BE2C (cell line): ENCODE measurements around the gene PSMC2.

Experiments used
- DNase-seq: peaks from one replicate; pipeline ENCODE4 v3.0.0-alpha.2; 2020
- H3K27me3 ChIP-seq: fragments of 250-450 bp; sonication (Bioruptor Pico); 2 replicates; pipeline ENCODE4 v1.5.1; 2020; ENCODE audit warnings: mild to moderate bottlenecking
- H3K36me3 ChIP-seq: fragments of 250-450 bp; sonication (Bioruptor Pico); 2 replicates; pipeline ENCODE4 v1.5.1; 2020; ENCODE audit warnings: mild to moderate bottlenecking
- H3K4me1 ChIP-seq: fragments of 250-450 bp; sonication (Bioruptor Pico); 2 replicates; pipeline ENCODE4 v1.5.1; 2020
- H3K4me3 ChIP-seq: 2 replicates; pipeline ENCODE4 v1.5.1; 2011; ENCODE audit warnings: low read depth, low read length
- H3K9me3 ChIP-seq: fragments of 250-450 bp; sonication (Bioruptor Pico); 2 replicates; pipeline ENCODE4 v1.5.1; 2020
- CTCF ChIP-seq: IDR thresholded peaks from 2 replicates; pipeline ENCODE4 v1.5.1; 2012; ENCODE audit warnings: mild to moderate bottlenecking, low read depth, low read length

Gene PSMC2

DNA sequence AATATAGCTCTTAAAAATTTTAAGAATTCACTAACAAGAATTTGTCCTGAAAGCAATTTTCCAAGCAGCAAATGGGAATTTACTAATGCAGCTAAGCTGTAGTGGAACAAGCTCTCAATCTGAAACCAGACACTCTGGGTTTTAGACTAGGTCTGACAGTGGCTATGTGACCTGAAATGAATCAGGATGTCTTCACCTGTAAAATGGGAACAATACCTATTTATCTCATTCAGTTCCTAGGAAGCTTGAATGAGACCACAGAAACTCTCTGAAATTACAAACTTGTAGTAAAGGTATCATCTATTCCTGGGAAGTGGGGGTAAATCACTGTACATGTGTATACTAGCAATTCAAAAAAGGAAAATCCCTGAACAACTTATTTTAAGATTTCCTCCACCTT, 4.1 kb upstream of the PSMC2 start:
- no peak for DNase-seq
- peak overlapping the region; percentile 99 for H3K4me3 ChIP-seq
- H3K4me1 ChIP-seq: no peaks in the 10 kb centered on the region

GRCh38 chr7:103343758-103344452, 3.5 kb upstream of the PSMC2 start:
- Histone ChIP-seq H3K4me3 (peak overlapping the region; percentile 99), H3K4me1 (no peaks in the 10 kb centered on the region), H3K9me3 (no peaks in the 10 kb centered on the region), H3K36me3 (peaks cover 32% of the 10 kb centered on the region), H3K27me3 (no peaks in the 10 kb centered on the region)
- TF ChIP-seq CTCF: no peak
- DNase-seq: peak; percentile 7

More for the DNA sequence above, 4.1 kb upstream of the PSMC2 start:
- no peaks in the 10 kb centered on the region for H3K9me3 ChIP-seq
- TF ChIP-seq CTCF: no peak
- no peaks in the 10 kb centered on the region for H3K27me3 ChIP-seq
- H3K36me3 ChIP-seq: peaks cover 37% of the 10 kb centered on the region

- Histone ChIP-seq H3K27me3 (no peaks in the 10 kb centered on the region), H3K4me3 (peak within 1 kb of the TSS; percentile 99), H3K9me3 (no peaks in the 10 kb centered on the region), H3K36me3 (peaks cover 25% of the 10 kb centered on the region), H3K4me1 (no peaks in the 10 kb centered on the region)
- TF ChIP-seq CTCF: no peak
- peak; percentile 89 for DNase-seq
These were observed 2.8 kb upstream of the PSMC2 start, which contains the start of gene DNAJC2 for GRCh38 chr7:103344453-103345149. Gene DNAJC2, minus strand, starts transcription at chr7:103344767. Its CDS starts 145 bp downstream, at chr7:103344622.

DNA sequence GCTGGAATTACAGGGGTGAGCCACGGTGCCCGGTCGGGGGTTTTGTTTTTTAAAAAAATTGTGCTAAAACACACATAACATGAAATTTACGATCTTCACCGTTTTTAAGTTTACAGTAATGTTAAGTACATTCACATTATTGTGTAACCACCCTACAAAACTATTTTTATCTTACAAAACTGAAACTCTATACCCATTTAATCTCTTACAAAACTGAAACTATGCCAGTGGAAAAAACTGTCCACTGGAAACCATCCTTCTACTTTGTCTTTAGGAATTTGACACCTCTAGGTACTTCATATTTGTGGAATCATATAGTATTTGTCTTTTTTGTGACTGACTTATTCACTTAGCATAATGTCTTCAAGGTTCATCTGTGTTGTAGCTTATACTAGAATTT, 1.0 kb upstream of the PSMC2 start:
- no peaks in the 10 kb centered on the region for H3K9me3 ChIP-seq
- DNase-seq: no peak
- no peak for TF ChIP-seq CTCF
- peaks cover 12% of the 10 kb centered on the region for H3K36me3 ChIP-seq
- H3K27me3 ChIP-seq: no peaks in the 10 kb centered on the region
- H3K4me1 ChIP-seq: no peaks in the 10 kb centered on the region
- H3K4me3 ChIP-seq: no peak overlapping the region

DNA sequence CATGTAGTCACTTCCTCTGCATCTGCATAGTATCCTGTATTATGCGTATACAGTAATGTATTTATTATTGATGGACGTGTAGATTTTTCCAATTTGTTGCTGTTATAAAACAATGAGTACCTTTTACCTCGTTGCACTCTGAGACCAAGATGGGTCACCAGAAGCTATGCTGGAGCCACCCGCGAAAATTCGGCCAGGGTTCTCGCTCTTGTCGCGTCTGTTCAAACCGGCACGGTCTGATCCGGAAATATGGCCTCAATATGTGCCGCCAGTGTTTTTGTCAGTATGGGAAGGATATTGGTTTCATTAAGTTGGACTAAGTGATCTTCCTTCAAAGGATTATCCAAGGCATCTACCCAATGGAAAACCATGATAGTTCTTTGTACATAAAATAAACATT, 1.0 kb downstream of the PSMC2 start:
- Histone ChIP-seq H3K4me3 (peak overlapping the region; percentile 97), H3K27me3 (no peaks in the 10 kb centered on the region), H3K9me3 (no peaks in the 10 kb centered on the region), H3K36me3 (peaks cover 18% of the 10 kb centered on the region), H3K4me1 (no peaks in the 10 kb centered on the region)
- no peak for DNase-seq
- TF ChIP-seq CTCF: no peak

DNA sequence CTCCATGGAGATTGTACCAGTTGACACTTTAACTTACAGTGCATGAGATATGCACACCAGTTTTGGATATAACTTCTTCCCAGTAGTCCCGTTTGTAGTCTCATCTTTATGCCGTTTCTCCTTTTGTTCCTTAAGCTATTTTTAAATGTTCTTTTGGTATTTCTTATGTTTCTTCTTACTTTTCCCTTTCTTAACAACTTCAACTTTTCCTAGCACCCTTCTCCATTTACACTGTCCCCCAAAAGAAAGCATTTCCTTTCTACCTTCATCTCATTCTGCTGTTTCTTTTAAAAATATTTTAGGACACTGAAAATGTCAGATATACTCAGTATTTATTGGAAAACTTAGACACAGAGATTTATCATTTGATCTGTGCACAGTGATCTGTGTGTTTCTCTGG, 1.5 kb downstream of the PSMC2 start:
- no peak for DNase-seq
- no peaks in the 10 kb centered on the region for H3K27me3 ChIP-seq
- no peaks in the 10 kb centered on the region for H3K9me3 ChIP-seq
- H3K36me3 ChIP-seq: peaks cover 19% of the 10 kb centered on the region
- H3K4me3 ChIP-seq: peak overlapping the region; percentile 97
- no peaks in the 10 kb centered on the region for H3K4me1 ChIP-seq
- no peak for TF ChIP-seq CTCF
